ENCODE results near the gene PCED1B. TPM values are rescaled to one million over a fixed set of nuclear protein-coding genes. Genes with fewer than 3 reads are reported as not detected.

The PCED1B gene
- polyA plus RNA-seq, 1 donor (not counting 4 experiments of a cell fraction or from before 2014, with no cell fraction given): 3.2 TPM

DNA sequence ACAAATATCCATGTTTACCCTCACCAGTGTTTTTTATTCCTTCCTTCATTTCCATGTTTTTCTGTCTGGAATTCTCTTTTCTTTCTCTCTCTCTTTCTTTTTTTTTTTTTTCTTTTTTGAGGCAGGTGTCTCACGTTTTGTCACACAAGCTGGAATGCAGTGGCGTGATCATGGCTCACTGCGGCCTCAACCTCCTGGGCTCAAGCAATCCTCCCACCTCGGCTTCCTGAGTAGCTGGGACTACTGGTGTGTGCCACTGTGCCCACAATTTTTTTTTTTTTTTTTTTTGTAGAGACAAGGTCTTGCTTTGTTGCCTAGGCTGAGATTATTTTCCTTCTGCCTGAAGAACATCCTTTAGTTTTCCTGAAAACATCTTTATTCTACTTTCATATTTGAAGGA, 15.4 kb downstream of the PCED1B start:
- dilution Hi-C loops (cut with MboI; ENCODE audit: extremely low pct_ligation_motif_present, low sequenced_read_pairs): no loop called here
- no peaks in the 10 kb centered on the region for H3K27me3 ChIP-seq (ENCODE audit: control insufficient read depth, extremely low read depth, insufficient read depth, low read length)
- H3K9me1 ChIP-seq (ENCODE audit: control insufficient read depth, extremely low read depth, insufficient read depth, low read length): no peaks in the 10 kb centered on the region
- H2AFZ ChIP-seq (ENCODE audit: control insufficient read depth, low read length): no peak overlapping the region
- H4K20me1 ChIP-seq (ENCODE audit: control insufficient read depth, extremely low read depth, insufficient read depth, low read length): no peaks in the 10 kb centered on the region
- H3K36me3 ChIP-seq (ENCODE audit: control insufficient read depth in 2 of 2, extremely low read depth in 1 of 2, insufficient read depth in 2 of 2, low read length in 2 of 2): peaks cover 1 to 7% of the 10 kb centered on the region in 2 experiments
- FAIRE-seq (no peak), DNase-seq (ENCODE audit: low read depth, low spot score) (no peak)
- H3K79me2 ChIP-seq (ENCODE audit: control insufficient read depth, insufficient read depth, low read length): no peaks in the 10 kb centered on the region
- H3K9me3 ChIP-seq (ENCODE audit: control insufficient read depth, low read depth, low read length): peaks cover 10% of the 10 kb centered on the region
- H3K4me1 ChIP-seq (ENCODE audit: control insufficient read depth, extremely low read depth, insufficient read depth, low read length): peaks cover 38% of the 10 kb centered on the region
- TF ChIP-seq, protein P1, sequence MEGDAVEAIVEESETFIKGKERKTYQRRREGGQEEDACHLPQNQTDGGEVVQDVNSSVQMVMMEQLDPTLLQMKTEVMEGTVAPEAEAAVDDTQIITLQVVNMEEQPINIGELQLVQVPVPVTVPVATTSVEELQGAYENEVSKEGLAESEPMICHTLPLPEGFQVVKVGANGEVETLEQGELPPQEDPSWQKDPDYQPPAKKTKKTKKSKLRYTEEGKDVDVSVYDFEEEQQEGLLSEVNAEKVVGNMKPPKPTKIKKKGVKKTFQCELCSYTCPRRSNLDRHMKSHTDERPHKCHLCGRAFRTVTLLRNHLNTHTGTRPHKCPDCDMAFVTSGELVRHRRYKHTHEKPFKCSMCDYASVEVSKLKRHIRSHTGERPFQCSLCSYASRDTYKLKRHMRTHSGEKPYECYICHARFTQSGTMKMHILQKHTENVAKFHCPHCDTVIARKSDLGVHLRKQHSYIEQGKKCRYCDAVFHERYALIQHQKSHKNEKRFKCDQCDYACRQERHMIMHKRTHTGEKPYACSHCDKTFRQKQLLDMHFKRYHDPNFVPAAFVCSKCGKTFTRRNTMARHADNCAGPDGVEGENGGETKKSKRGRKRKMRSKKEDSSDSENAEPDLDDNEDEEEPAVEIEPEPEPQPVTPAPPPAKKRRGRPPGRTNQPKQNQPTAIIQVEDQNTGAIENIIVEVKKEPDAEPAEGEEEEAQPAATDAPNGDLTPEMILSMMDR (optimal IDR thresholded peaks at IDR 0.05 in 1 of 3, IDR thresholded peaks at IDR 0.05 in 1 of 3, conservative IDR thresholded peaks at IDR 0.05 in 1 of 3; ENCODE audit: extremely low read depth in 1 of 3, insufficient read depth in 2 of 3, low read length in 3 of 3): no peak
- TF ChIP-seq EZH2 (IDR thresholded peaks at IDR 0.05; ENCODE audit: low read length): no peak
- H3K4me2 ChIP-seq (ENCODE audit: control insufficient read depth, extremely low read depth, insufficient read depth, low read depth, low read length): peak overlapping the region; percentile 65
- no peak overlapping the region for H3K4me3 ChIP-seq (ENCODE audit: control insufficient read depth in 2 of 3, extremely low read depth in 1 of 3, insufficient read depth in 2 of 3, low read depth in 1 of 3, low read length in 3 of 3)
- peak overlapping the region; percentile 55 for H3K9ac ChIP-seq (ENCODE audit: control insufficient read depth, extremely low read depth, insufficient read depth, low read length)
- H3K27ac ChIP-seq (ENCODE audit: control insufficient read depth, insufficient read depth, low read length): peak overlapping the region; percentile 78

DNA sequence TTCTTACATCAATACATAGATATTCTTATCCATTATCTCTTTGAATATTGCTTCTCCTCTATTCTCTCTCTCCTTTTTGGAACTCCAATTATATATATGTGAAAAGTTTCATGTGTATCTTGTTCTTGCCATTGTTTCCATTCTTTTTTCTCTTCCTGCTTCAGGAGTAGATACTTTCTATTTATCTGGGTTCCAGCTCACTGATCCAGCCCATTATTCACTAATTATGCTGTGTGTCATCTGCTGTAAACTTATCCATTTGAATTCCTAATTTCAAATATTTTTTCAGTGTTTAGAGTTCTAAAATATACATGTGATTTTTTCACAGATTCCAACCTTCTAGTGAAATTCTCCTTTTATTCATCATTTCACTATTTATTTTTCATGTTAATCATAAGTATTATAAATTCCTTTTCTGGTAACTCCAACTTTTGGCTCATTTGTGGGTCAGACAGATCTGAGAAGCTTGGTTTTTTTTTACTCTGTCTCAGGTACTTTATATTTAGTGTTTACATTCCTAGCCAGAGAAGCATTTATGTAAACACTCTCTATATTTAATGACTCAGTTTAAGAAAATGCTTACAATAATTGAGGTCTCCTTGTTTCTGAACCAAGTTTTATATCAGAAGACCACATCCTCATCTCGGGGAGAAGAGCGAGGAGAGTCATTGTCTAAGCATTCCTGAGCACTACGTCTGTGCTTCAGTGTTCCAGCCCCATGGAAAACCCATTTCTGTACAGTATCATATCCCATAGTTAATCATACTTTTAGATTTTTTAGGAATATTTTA, 16.2 kb downstream of the PCED1B start:
- Histone ChIP-seq H3K27ac (ENCODE audit: control insufficient read depth, insufficient read depth, low read length) (peak overlapping the region; percentile 78), H3K79me2 (ENCODE audit: control insufficient read depth, insufficient read depth, low read length) (no peaks in the 10 kb centered on the region), H4K20me1 (ENCODE audit: control insufficient read depth, extremely low read depth, insufficient read depth, low read length) (no peaks in the 10 kb centered on the region), H3K4me2 (ENCODE audit: control insufficient read depth, extremely low read depth, insufficient read depth, low read depth, low read length) (peak overlapping the region; percentile 65), H3K4me1 (ENCODE audit: control insufficient read depth, extremely low read depth, insufficient read depth, low read length) (peaks cover 41% of the 10 kb centered on the region), H3K9me3 (ENCODE audit: control insufficient read depth, low read depth, low read length) (peaks cover 3% of the 10 kb centered on the region), H3K27me3 (ENCODE audit: control insufficient read depth, extremely low read depth, insufficient read depth, low read length) (no peaks in the 10 kb centered on the region), H2AFZ (ENCODE audit: control insufficient read depth, low read length) (no peak overlapping the region), H3K9me1 (ENCODE audit: control insufficient read depth, extremely low read depth, insufficient read depth, low read length) (no peaks in the 10 kb centered on the region), H3K4me3 (ENCODE audit: control insufficient read depth in 2 of 3, extremely low read depth in 1 of 3, insufficient read depth in 2 of 3, low read depth in 1 of 3, low read length in 3 of 3) (peak overlapping the region in 1 of 3 experiments; percentile 8), H3K36me3 (ENCODE audit: control insufficient read depth in 2 of 2, extremely low read depth in 1 of 2, insufficient read depth in 2 of 2, low read length in 2 of 2) (peaks cover 0 to 3% of the 10 kb centered on the region in 2 experiments), H3K9ac (ENCODE audit: control insufficient read depth, extremely low read depth, insufficient read depth, low read length) (peak overlapping the region; percentile 55)
- dilution Hi-C loops (cut with MboI; ENCODE audit: extremely low pct_ligation_motif_present, low sequenced_read_pairs): no loop called here
- FAIRE-seq: peak; percentile 94
- DNase-seq (ENCODE audit: low read depth, low spot score): peak; percentile 77
- TF ChIP-seq EZH2 (IDR thresholded peaks at IDR 0.05; ENCODE audit: low read length): no peak
- TF ChIP-seq, protein P1 (optimal IDR thresholded peaks at IDR 0.05 in 1 of 3, IDR thresholded peaks at IDR 0.05 in 1 of 3, conservative IDR thresholded peaks at IDR 0.05 in 1 of 3; ENCODE audit: extremely low read depth in 1 of 3, insufficient read depth in 2 of 3, low read length in 3 of 3): no peak

All from keratinocyte (primary cell).